CD4-positive, CD25-positive, alpha-beta regulatory T cell (primary cell): Measurements from ENCODE around the gene CHD1. TPM values are rescaled to one million over a fixed set of nuclear protein-coding genes. Genes with fewer than 3 reads are reported as not detected.
A peak's percentile ranks its signal among the peaks of the same experiment; 100 is the strongest.

Experiments
- ATAC-seq, 2 donors: fragments of 150-1000 bp; cut with Tn5 transposase; one replicate each; pipeline ENCODE4 v1.10.0; 2021; ENCODE audit warnings: low read depth in 2 of 2, moderate number of reproducible peaks in 2 of 2, moderate library complexity in 1 of 2
- DNase-seq, 3 donors: peaks; one replicate each; pipeline versions ENCODE4 v3.0.0 to v3.0.0-alpha.2; 2012 to 2022; ENCODE audit warnings: mixed read lengths in 1 of 3
- H3K27ac ChIP-seq: one replicate; pipeline ENCODE4 v1.7.0; 2013; ENCODE audit warnings: mild to moderate bottlenecking, low read length; ENCODE audit not compliant: insufficient read depth, poor library complexity, severe bottlenecking
- H3K27me3 ChIP-seq: one replicate; pipeline ENCODE4 v1.7.0; 2013; ENCODE audit warnings: low read length; ENCODE audit not compliant: control insufficient read depth, insufficient read depth
- H3K36me3 ChIP-seq: one replicate; pipeline ENCODE4 v1.7.0; 2013; ENCODE audit warnings: mild to moderate bottlenecking, low read length, moderate library complexity; ENCODE audit not compliant: control insufficient read depth, insufficient read depth
- H3K4me1 ChIP-seq: 2 replicates; pipeline ENCODE4 v1.7.0; 2013; ENCODE audit warnings: mild to moderate bottlenecking, low read length; ENCODE audit not compliant: insufficient read depth, control insufficient read depth, poor library complexity, severe bottlenecking
- H3K4me3 ChIP-seq: one replicate; pipeline ENCODE4 v1.7.0; 2013; ENCODE audit warnings: low read depth, mild to moderate bottlenecking, low read length, moderate library complexity
- H3K9me3 ChIP-seq, 2 experiments: 1 replicate in 1 of 2; 2 replicates in 1 of 2; pipeline ENCODE4 v1.7.0; 2013; ENCODE audit warnings: low read length in 2 of 2, mild to moderate bottlenecking in 1 of 2, moderate library complexity in 1 of 2; ENCODE audit not compliant: control insufficient read depth in 2 of 2
- H3K27ac Mint-ChIP-seq, 3 donors: one replicate each; pipeline ENCODE4 v1.8.0; 2020 to 2022; ENCODE audit warnings: mild to moderate bottlenecking in 3 of 3, mixed read lengths in 3 of 3, moderate library complexity in 2 of 3
- H3K27me3 Mint-ChIP-seq: one replicate; pipeline ENCODE4 v1.8.0; 2022; ENCODE audit warnings: mild to moderate bottlenecking, mixed read lengths
- H3K36me3 Mint-ChIP-seq: one replicate; pipeline ENCODE4 v1.8.0; 2020; ENCODE audit warnings: mixed read lengths
- H3K4me1 Mint-ChIP-seq, 4 donors: one replicate each; pipeline ENCODE4 v1.8.0; 2020 to 2022; ENCODE audit warnings: mixed read lengths in 4 of 4, mild to moderate bottlenecking in 1 of 4
- H3K4me3 Mint-ChIP-seq, 4 donors: one replicate each; pipeline ENCODE4 v1.8.0; 2020 to 2022; ENCODE audit warnings: mild to moderate bottlenecking in 4 of 4, mixed read lengths in 4 of 4, moderate library complexity in 3 of 4
- H3K9me3 Mint-ChIP-seq, 7 donors: one replicate each; pipeline ENCODE4 v1.8.0; 2020 to 2022; ENCODE audit warnings: mixed read lengths in 7 of 7, mild to moderate bottlenecking in 3 of 7, moderate library complexity in 2 of 7
- polyA plus RNA-seq, 4 donors: library from polyadenylated mRNA; unstranded; fragments of 300-500 nt; fragmentation: Illumina TruSeq; gene quantifications; one replicate each; pipeline ENCODE4 v1.2.3, GENCODE V29; 2021
- total RNA-seq: library from RNA; stranded (reverse); gene quantifications from one replicate; pipeline ENCODE4 v1.2.3, GENCODE V29; 2022

The CHD1 gene
- total and polyA plus RNA-seq, 5 donors from 2014 or later: 7.8 to 172 (median 9.1) TPM

DNA sequence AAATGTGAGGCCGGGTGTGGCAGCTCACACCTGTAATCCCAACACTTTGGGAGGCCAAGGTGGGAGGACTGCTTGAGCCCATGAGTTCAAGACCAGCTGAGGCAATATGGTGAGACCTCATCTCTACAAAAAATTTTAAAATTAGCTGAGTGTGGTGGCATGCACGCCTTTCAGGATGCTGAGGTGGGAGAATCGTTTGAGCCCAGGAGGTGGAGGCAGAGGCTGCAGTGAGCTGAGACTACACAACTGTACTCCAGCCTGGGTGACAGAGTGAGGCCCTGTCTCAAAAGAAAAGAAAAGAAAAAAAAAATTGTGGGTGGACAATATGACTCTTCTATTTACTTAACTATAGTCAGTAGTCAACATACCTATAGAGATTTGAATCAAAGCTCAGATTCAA lies 4.8 kb downstream of the CHD1 start:
- peak overlapping the region in 2 of 3 donors; percentile 6 to 59 for H3K27ac Mint-ChIP-seq

GRCh38 chr5:98921947-98922505 lies 6.8 kb downstream of the CHD1 start:
- DNase-seq: peak in 1 of 3 donors; percentile 16
- H3K4me1 ChIP-seq: peaks cover 69% of the 10 kb centered on the region
- no peaks in the 10 kb centered on the region for H3K27me3 ChIP-seq
- peaks cover 69% of the 10 kb centered on the region for H3K36me3 ChIP-seq
- Mint-ChIP-seq H3K27me3 (no peaks in the 10 kb centered on the region), H3K27ac (peak overlapping the region; percentile 16 to 25 (median 20)), H3K4me3 (peak overlapping the region; percentile 63 to 86 (median 72)), H3K36me3 (peaks cover 61% of the 10 kb centered on the region), H3K4me1 (peaks cover 44 to 93% (median 66%) of the 10 kb centered on the region in 4 donors), H3K9me3 (no peaks in the 10 kb centered on the region)
- no peak for ATAC-seq
- no peak overlapping the region for H3K27ac ChIP-seq
- H3K9me3 ChIP-seq: no peaks in the 10 kb centered on the region
- peak overlapping the region; percentile 15 for H3K4me3 ChIP-seq

More for the DNA sequence above, 4.8 kb downstream of the CHD1 start:
- H3K9me3 Mint-ChIP-seq: no peaks in the 10 kb centered on the region
- H3K4me3 ChIP-seq: peak overlapping the region; percentile 38
- peaks cover 35 to 81% (median 56%) of the 10 kb centered on the region in 4 donors for H3K4me1 Mint-ChIP-seq
- peak overlapping the region; percentile 29 for H3K27ac ChIP-seq
- H3K4me1 ChIP-seq: peaks cover 65% of the 10 kb centered on the region
- no peaks in the 10 kb centered on the region for H3K9me3 ChIP-seq
- peaks cover 62% of the 10 kb centered on the region for H3K36me3 ChIP-seq
- ATAC-seq (no peak), DNase-seq (peak in 1 of 3 donors; percentile 27)
- H3K27me3 Mint-ChIP-seq: peaks cover 4% of the 10 kb centered on the region
- no peaks in the 10 kb centered on the region for H3K27me3 ChIP-seq
- peak overlapping the region; percentile 49 to 78 (median 62) for H3K4me3 Mint-ChIP-seq
- peaks cover 52% of the 10 kb centered on the region for H3K36me3 Mint-ChIP-seq

DNA sequence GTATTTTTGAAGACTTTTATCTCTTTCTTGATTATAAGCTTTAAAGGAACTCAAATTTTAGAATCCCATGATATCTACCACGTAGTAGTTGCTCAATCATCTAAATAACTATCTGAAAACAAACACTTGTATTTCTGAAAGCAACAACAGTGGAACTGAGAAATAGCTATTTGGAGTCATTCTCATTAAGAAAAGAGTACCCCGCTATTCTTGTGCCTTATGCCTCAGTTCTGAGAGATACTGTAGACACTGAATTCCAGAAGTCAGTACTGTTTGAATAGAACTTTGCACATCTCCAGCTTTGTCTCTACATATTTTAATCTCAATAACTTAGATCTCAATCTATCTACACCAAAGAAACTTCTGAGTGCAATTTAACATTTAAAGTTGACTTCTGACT lies 11.4 kb downstream of the CHD1 start:
- Histone ChIP-seq H3K27ac (no peak overlapping the region), H3K27me3 (no peaks in the 10 kb centered on the region), H3K4me3 (peak overlapping the region; percentile 45), H3K36me3 (peaks cover 47% of the 10 kb centered on the region), H3K4me1 (peaks cover 54% of the 10 kb centered on the region), H3K9me3 (no peaks in the 10 kb centered on the region)
- Mint-ChIP-seq H3K4me1 (peaks cover 56 to 86% (median 68%) of the 10 kb centered on the region in 4 donors), H3K4me3 (peak overlapping the region; percentile 45 to 86 (median 58)), H3K36me3 (peaks cover 49% of the 10 kb centered on the region), H3K27ac (peak overlapping the region in 2 of 3 donors; percentile 16 to 59), H3K9me3 (peaks cover 0 to 1% (median 0%) of the 10 kb centered on the region in 7 donors), H3K27me3 (no peaks in the 10 kb centered on the region)
- ATAC-seq (no peak), DNase-seq (no peak)

DNA sequence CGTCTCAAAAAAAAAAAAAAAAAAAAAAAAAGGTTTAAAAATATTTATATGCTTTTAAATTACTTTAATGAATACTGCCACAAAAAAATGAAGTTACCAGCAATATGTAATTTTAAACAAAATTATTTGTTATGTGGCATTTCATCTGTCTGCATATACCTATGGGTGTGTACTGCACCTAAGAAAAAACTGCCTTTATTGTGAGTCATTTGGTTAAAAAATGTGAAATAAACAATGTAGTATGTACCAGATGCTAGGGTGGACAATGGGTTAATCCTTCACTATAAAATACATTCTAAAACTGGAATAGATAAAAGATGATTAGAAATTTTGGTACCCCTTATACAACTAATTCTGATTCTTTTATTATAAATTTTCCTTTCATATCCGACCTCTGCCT lies 12.3 kb downstream of the CHD1 start:
- H3K4me3 ChIP-seq: peak overlapping the region; percentile 50
- H3K4me3 Mint-ChIP-seq: peak overlapping the region in 3 of 4 donors; percentile 33 to 65 (median 45)
- H3K27ac Mint-ChIP-seq: no peak overlapping the region
- peaks cover 45% of the 10 kb centered on the region for H3K36me3 ChIP-seq
- H3K4me1 Mint-ChIP-seq: peaks cover 53 to 85% (median 64%) of the 10 kb centered on the region in 4 donors
- H3K4me1 ChIP-seq: peaks cover 47% of the 10 kb centered on the region
- H3K9me3 Mint-ChIP-seq: peaks cover 0 to 1% (median 0%) of the 10 kb centered on the region in 7 donors
- no peak overlapping the region for H3K27ac ChIP-seq
- no peaks in the 10 kb centered on the region for H3K27me3 Mint-ChIP-seq
- no peaks in the 10 kb centered on the region for H3K27me3 ChIP-seq
- DNase-seq: no peak
- ATAC-seq: no peak
- H3K9me3 ChIP-seq: no peaks in the 10 kb centered on the region
- H3K36me3 Mint-ChIP-seq: peaks cover 40% of the 10 kb centered on the region

DNA sequence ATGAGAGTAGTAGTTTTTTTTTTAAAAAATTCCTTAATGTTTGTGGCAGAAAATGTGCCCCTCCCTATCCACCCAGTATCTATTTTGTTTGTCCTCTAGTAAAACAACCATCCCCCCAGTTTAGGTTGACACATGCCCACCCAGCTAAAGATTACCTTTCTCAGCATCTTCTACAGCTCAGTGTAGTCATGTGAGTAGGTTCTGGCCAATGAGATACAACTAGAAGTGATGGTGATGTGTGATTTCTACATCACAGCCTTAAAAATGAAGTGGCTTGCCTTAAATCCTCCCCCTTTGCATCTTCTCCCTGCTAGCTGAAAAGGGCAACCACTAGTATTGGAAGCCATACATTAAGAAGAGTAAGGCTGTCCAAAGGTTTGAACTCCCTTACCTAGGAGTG lies 14.9 kb downstream of the CHD1 start:
- peak in 1 of 2 donors; percentile 65 for ATAC-seq
- peaks cover 43% of the 10 kb centered on the region for H3K4me1 ChIP-seq

GRCh38 chr5:98911280-98912040 lies 17.3 kb downstream of the CHD1 start:
- DNase-seq: no peak
- ATAC-seq: no peak
- H3K27ac Mint-ChIP-seq: peak overlapping the region in 2 of 3 donors; percentile 14 to 52
- no peaks in the 10 kb centered on the region for H3K27me3 ChIP-seq
- peak overlapping the region; percentile 7 for H3K4me3 ChIP-seq
- peaks cover 52 to 77% (median 65%) of the 10 kb centered on the region in 4 donors for H3K4me1 Mint-ChIP-seq
- H3K36me3 ChIP-seq: peaks cover 24% of the 10 kb centered on the region
- peaks cover 7% of the 10 kb centered on the region for H3K36me3 Mint-ChIP-seq
- H3K9me3 ChIP-seq: no peaks in the 10 kb centered on the region
- H3K4me3 Mint-ChIP-seq: peak overlapping the region in 1 of 4 donors; percentile 8
- H3K4me1 ChIP-seq: peaks cover 46% of the 10 kb centered on the region
- no peak overlapping the region for H3K27ac ChIP-seq
- no peaks in the 10 kb centered on the region for H3K27me3 Mint-ChIP-seq
- peaks cover 0 to 2% (median 0%) of the 10 kb centered on the region in 7 donors for H3K9me3 Mint-ChIP-seq

More for the DNA sequence above, 14.9 kb downstream of the CHD1 start:
- Histone ChIP-seq H3K9me3 (no peaks in the 10 kb centered on the region), H3K27ac (peak overlapping the region; percentile 34), H3K27me3 (no peaks in the 10 kb centered on the region), H3K36me3 (peaks cover 31% of the 10 kb centered on the region), H3K4me3 (peak overlapping the region; percentile 41)
- H3K4me1 Mint-ChIP-seq: peaks cover 54 to 85% (median 66%) of the 10 kb centered on the region in 4 donors
- peaks cover 21% of the 10 kb centered on the region for H3K36me3 Mint-ChIP-seq
- H3K27ac Mint-ChIP-seq: peak overlapping the region in 2 of 3 donors; percentile 2 to 36
- H3K27me3 Mint-ChIP-seq: no peaks in the 10 kb centered on the region
- peak overlapping the region in 2 of 4 donors; percentile 1 to 8 for H3K4me3 Mint-ChIP-seq
- no peak for DNase-seq
- H3K9me3 Mint-ChIP-seq: peaks cover 0 to 2% (median 0%) of the 10 kb centered on the region in 7 donors

- no peak overlapping the region for H3K4me3 ChIP-seq
- no peaks in the 10 kb centered on the region for H3K27me3 Mint-ChIP-seq
- no peaks in the 10 kb centered on the region for H3K27me3 ChIP-seq
- peaks cover 6% of the 10 kb centered on the region for H3K36me3 Mint-ChIP-seq
- DNase-seq (no peak), ATAC-seq (no peak)
- H3K9me3 ChIP-seq: no peaks in the 10 kb centered on the region
- peaks cover 0 to 3% (median 0%) of the 10 kb centered on the region in 7 donors for H3K9me3 Mint-ChIP-seq
- peak overlapping the region; percentile 8 for H3K27ac ChIP-seq
- H3K36me3 ChIP-seq: peaks cover 27% of the 10 kb centered on the region
- H3K27ac Mint-ChIP-seq: peak overlapping the region in 1 of 3 donors; percentile 13
- peaks cover 48 to 79% (median 60%) of the 10 kb centered on the region in 4 donors for H3K4me1 Mint-ChIP-seq
- peak overlapping the region in 2 of 4 donors; percentile 2 to 15 for H3K4me3 Mint-ChIP-seq
- H3K4me1 ChIP-seq: peaks cover 45% of the 10 kb centered on the region
Observed at GRCh38 chr5:98909363-98909762, 19.4 kb downstream of the CHD1 start.
